Dermis blood vessel endothelial cell (primary cell): ENCODE measurements around the gene LRRC4C. TPM values are rescaled to one million over a fixed set of nuclear protein-coding genes. Genes with fewer than 3 reads are reported as not detected.

Experiments used
- DNase-seq: peaks from one replicate; pipeline ENCODE4 v3.0.0; 2010
- total RNA-seq: library from RNA; depleted of rRNA; stranded (reverse); fragments of >200 nt; gene quantifications from 2 replicates; pipeline ENCODE4 v1.2.3, GENCODE V29; 2014

The LRRC4C gene
- total RNA-seq, 1 donor from 2014 or later, result not detected

GRCh38 chr11:41414771-41415440, 44.5 kb downstream of the LRRC4C start:
- DNase-seq, result no peak

GRCh38 chr11:41413843-41414242, 45.6 kb downstream of the LRRC4C start:
- DNase-seq, result no peak

GRCh38 chr11:41405812-41406211, 53.6 kb downstream of the LRRC4C start:
- DNase-seq, result no peak

GRCh38 chr11:41404109-41404508, 55.3 kb downstream of the LRRC4C start:
- DNase-seq, result no peak

- no peak for DNase-seq
These were observed 56.0 kb downstream of the LRRC4C start for GRCh38 chr11:41403458-41403857.

- DNase-seq, result no peak
These were observed 58.6 kb downstream of the LRRC4C start for GRCh38 chr11:41400819-41401382.

- no peak for DNase-seq
These were observed 59.3 kb downstream of the LRRC4C start for GRCh38 chr11:41400124-41400523.

- DNase-seq, result no peak
These were observed 60.1 kb downstream of the LRRC4C start for GRCh38 chr11:41399323-41399722.

GRCh38 chr11:41398175-41398574, 61.3 kb downstream of the LRRC4C start:
- DNase-seq, result no peak

- DNase-seq, result no peak
These were observed 64.8 kb downstream of the LRRC4C start for GRCh38 chr11:41394521-41395195.

GRCh38 chr11:41392596-41392995, 66.9 kb downstream of the LRRC4C start:
- DNase-seq, result no peak

- DNase-seq, result no peak
These were observed 69.8 kb downstream of the LRRC4C start for GRCh38 chr11:41389623-41390130.

- no peak for DNase-seq
These were observed 75.1 kb downstream of the LRRC4C start for GRCh38 chr11:41384329-41384728.

GRCh38 chr11:41383768-41384167, 75.7 kb downstream of the LRRC4C start:
- DNase-seq, result no peak

GRCh38 chr11:41382927-41383326, 76.5 kb downstream of the LRRC4C start:
- DNase-seq, result no peak

GRCh38 chr11:41379084-41379483, 80.4 kb downstream of the LRRC4C start:
- DNase-seq, result no peak

- no peak for DNase-seq
These were observed 81.6 kb downstream of the LRRC4C start for GRCh38 chr11:41377709-41378394.

GRCh38 chr11:41351825-41352224, 107.6 kb downstream of the LRRC4C start:
- DNase-seq, result no peak

GRCh38 chr11:41346042-41346441, 113.4 kb downstream of the LRRC4C start:
- DNase-seq, result no peak

GRCh38 chr11:41334007-41334933, 125.2 kb downstream of the LRRC4C start:
- no peak for DNase-seq

GRCh38 chr11:41333357-41333756, 126.1 kb downstream of the LRRC4C start:
- no peak for DNase-seq

- no peak for DNase-seq
These were observed 131.1 kb downstream of the LRRC4C start for GRCh38 chr11:41328324-41328723.
